Endodermal cell (in vitro differentiated cells): ENCODE measurements around the gene CFAP221. TPM values are rescaled to one million over a fixed set of nuclear protein-coding genes. Genes with fewer than 3 reads are reported as not detected.

Experiments
- DNase-seq: peaks from one replicate; pipeline ENCODE4 v3.0.0-alpha.2; 2017
- H3K27ac ChIP-seq: 2 replicates; pipeline ENCODE4 v1.5.1; 2013; ENCODE audit warnings: mild to moderate bottlenecking, low read depth, low read length, moderate library complexity
- H3K27me3 ChIP-seq: 2 replicates; pipeline ENCODE4 v1.6.1; 2013; ENCODE audit warnings: mild to moderate bottlenecking, low read length, moderate library complexity; ENCODE audit not compliant: insufficient read depth, control insufficient read depth, poor library complexity, severe bottlenecking
- H3K36me3 ChIP-seq: 2 replicates; pipeline ENCODE4 v1.7.0; 2013; ENCODE audit warnings: mild to moderate bottlenecking, low read length, moderate library complexity; ENCODE audit not compliant: control insufficient read depth, insufficient read depth
- H3K4me1 ChIP-seq: one replicate; pipeline ENCODE4 v1.7.0; 2013; ENCODE audit warnings: low read length; ENCODE audit not compliant: control insufficient read depth, insufficient read depth
- H3K4me3 ChIP-seq: 2 replicates; pipeline ENCODE4 v1.5.1; 2013; ENCODE audit warnings: mild to moderate bottlenecking, low read length, moderate library complexity
- H3K9ac ChIP-seq: 2 replicates; pipeline ENCODE4 v1.6.1; 2013; ENCODE audit warnings: mild to moderate bottlenecking, low read length, moderate library complexity; ENCODE audit not compliant: poor library complexity, severe bottlenecking; ENCODE audit errors: extremely low read depth
- H3K9me3 ChIP-seq: 2 replicates; pipeline ENCODE4 v1.6.1; 2013; ENCODE audit warnings: mild to moderate bottlenecking, low read length, moderate library complexity; ENCODE audit not compliant: control insufficient read depth
- H3K27ac Mint-ChIP-seq: 2 replicates; pipeline ENCODE4 v1.8.0; 2020; ENCODE audit warnings: mixed read lengths
- H3K27me3 Mint-ChIP-seq: 2 replicates; pipeline ENCODE4 v1.8.0; 2021; ENCODE audit warnings: mild to moderate bottlenecking, mixed read lengths; ENCODE audit not compliant: insufficient read depth
- H3K36me3 Mint-ChIP-seq: 2 replicates; pipeline ENCODE4 v1.8.0; 2020; ENCODE audit warnings: low read depth, mixed read lengths
- H3K4me1 Mint-ChIP-seq: 2 replicates; pipeline ENCODE4 v1.8.0; 2020; ENCODE audit warnings: mixed read lengths
- H3K4me3 Mint-ChIP-seq: 2 replicates; pipeline ENCODE4 v1.8.0; 2020; ENCODE audit warnings: mild to moderate bottlenecking, moderate library complexity, mixed read lengths
- H3K9me3 Mint-ChIP-seq: 2 replicates; pipeline ENCODE4 v1.8.0; 2020; ENCODE audit warnings: mild to moderate bottlenecking, mixed read lengths
- WGBS, 2 experiments: methylation state at CpG; one replicate each; pipeline versions ENCODE4 v1.1.5 to v1.1.7; 2013; ENCODE audit warnings: missing lambda C conversion rate in 2 of 2, mixed read lengths in 1 of 2; ENCODE audit not compliant: insufficient coverage in 1 of 2, insufficient read length in 1 of 2; 5-methylcytosine and 5-hydroxymethylcytosine counted together
- total RNA-seq, 2 donors: library from RNA; stranded (reverse); fragmentation: NEBNext Ultra II Directional in 1 of 2; extraction: Animal tissue kit (Norgen Biotek cat#: 25700) in 1 of 2; gene quantifications; 2 replicates in 1 of 2; 3 replicates in 1 of 2; pipeline ENCODE4 v1.2.1, GENCODE V29; 2021
- TF ChIP-seq, protein P1 (sequence below): fragments of 200-600 bp; sonication (generic); conservative IDR thresholded peaks from 2 replicates; pipeline ENCODE4 v1.5.0; 2021; ENCODE audit warnings: antibody characterized with exemption, mild to moderate bottlenecking

The CFAP221 gene
- total RNA-seq, 2 donors from 2014 or later = 10.0 to 18.0 TPM

DNA sequence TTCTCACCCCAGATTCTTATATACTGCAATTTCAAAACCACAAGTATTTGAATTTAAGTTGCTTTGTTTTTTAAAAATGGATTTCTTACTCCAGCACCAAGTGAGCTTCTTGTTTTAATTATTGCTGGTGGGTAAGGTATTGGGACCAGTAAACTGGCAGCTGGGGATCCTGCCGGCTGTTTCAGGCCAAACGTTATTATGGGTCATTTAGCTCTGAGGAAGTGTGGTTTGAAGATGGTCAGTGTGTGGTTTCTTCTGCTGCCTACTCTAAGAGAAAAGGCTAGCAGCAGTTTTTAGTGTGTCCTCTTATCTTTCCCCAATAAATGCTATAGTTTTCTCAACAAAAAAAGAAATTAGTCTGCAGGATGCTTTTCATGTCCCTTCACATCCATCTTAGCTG, 30.6 kb downstream of the CFAP221 start:
- Mint-ChIP-seq H3K36me3 (peaks cover under 1% of the 10 kb centered on the region), H3K27ac (no peak overlapping the region)
- TF ChIP-seq, protein P1, sequence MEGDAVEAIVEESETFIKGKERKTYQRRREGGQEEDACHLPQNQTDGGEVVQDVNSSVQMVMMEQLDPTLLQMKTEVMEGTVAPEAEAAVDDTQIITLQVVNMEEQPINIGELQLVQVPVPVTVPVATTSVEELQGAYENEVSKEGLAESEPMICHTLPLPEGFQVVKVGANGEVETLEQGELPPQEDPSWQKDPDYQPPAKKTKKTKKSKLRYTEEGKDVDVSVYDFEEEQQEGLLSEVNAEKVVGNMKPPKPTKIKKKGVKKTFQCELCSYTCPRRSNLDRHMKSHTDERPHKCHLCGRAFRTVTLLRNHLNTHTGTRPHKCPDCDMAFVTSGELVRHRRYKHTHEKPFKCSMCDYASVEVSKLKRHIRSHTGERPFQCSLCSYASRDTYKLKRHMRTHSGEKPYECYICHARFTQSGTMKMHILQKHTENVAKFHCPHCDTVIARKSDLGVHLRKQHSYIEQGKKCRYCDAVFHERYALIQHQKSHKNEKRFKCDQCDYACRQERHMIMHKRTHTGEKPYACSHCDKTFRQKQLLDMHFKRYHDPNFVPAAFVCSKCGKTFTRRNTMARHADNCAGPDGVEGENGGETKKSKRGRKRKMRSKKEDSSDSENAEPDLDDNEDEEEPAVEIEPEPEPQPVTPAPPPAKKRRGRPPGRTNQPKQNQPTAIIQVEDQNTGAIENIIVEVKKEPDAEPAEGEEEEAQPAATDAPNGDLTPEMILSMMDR = no peak

DNA sequence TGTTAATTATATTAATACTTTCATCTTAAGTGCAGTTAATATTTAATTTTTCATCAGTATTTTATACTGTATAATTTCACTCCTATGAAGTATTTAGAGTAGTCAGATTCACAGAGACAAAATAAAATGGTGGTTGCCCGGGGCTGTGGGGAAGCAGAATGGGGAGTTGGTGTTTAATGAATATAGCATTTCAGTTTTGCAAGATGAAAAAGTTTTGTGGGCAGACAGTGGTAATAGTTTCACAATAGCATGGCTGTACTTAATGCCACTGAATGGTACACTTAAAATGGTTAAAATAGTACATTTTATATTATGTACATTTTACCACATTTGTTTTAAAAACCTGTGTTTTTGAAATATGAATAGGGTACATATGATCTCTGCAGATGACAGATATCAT, 31.2 kb downstream of the CFAP221 start:
- Histone ChIP-seq H3K27ac (no peak overlapping the region), H3K9me3 (no peaks in the 10 kb centered on the region), H3K36me3 (no peaks in the 10 kb centered on the region), H3K4me1 (no peaks in the 10 kb centered on the region), H3K9ac (no peak overlapping the region), H3K27me3 (no peaks in the 10 kb centered on the region), H3K4me3 (no peak overlapping the region)
- TF ChIP-seq, protein P1 = no peak
- peaks cover 2% of the 10 kb centered on the region for H3K27me3 Mint-ChIP-seq
- 95% methylated on average over 1 of the region's 1 CpG; no CpG with 5 or more reads in 1 of the 2 experiments for WGBS, 2 experiments
- H3K36me3 Mint-ChIP-seq = no peaks in the 10 kb centered on the region
- H3K27ac Mint-ChIP-seq = no peak overlapping the region
- no peaks in the 10 kb centered on the region for H3K9me3 Mint-ChIP-seq
- H3K4me1 Mint-ChIP-seq = peaks cover 5% of the 10 kb centered on the region
- no peak overlapping the region for H3K4me3 Mint-ChIP-seq
- no peak for DNase-seq

More for the DNA sequence above, 30.6 kb downstream of the CFAP221 start:
- no peaks in the 10 kb centered on the region for H3K27me3 ChIP-seq
- H3K36me3 ChIP-seq = no peaks in the 10 kb centered on the region
- Mint-ChIP-seq H3K27me3 (peaks cover 2% of the 10 kb centered on the region), H3K4me3 (no peak overlapping the region), H3K9me3 (peaks cover 6% of the 10 kb centered on the region), H3K4me1 (peaks cover 5% of the 10 kb centered on the region)
- no peak overlapping the region for H3K4me3 ChIP-seq
- no peak overlapping the region for H3K27ac ChIP-seq
- H3K9me3 ChIP-seq = peaks cover under 1% of the 10 kb centered on the region
- no peaks in the 10 kb centered on the region for H3K4me1 ChIP-seq
- DNase-seq = no peak
- WGBS, 2 experiments = 94% methylated on average over 2 of the region's 2 CpGs; no CpG with 5 or more reads in 1 of the 2 experiments
- no peak overlapping the region for H3K9ac ChIP-seq

DNA sequence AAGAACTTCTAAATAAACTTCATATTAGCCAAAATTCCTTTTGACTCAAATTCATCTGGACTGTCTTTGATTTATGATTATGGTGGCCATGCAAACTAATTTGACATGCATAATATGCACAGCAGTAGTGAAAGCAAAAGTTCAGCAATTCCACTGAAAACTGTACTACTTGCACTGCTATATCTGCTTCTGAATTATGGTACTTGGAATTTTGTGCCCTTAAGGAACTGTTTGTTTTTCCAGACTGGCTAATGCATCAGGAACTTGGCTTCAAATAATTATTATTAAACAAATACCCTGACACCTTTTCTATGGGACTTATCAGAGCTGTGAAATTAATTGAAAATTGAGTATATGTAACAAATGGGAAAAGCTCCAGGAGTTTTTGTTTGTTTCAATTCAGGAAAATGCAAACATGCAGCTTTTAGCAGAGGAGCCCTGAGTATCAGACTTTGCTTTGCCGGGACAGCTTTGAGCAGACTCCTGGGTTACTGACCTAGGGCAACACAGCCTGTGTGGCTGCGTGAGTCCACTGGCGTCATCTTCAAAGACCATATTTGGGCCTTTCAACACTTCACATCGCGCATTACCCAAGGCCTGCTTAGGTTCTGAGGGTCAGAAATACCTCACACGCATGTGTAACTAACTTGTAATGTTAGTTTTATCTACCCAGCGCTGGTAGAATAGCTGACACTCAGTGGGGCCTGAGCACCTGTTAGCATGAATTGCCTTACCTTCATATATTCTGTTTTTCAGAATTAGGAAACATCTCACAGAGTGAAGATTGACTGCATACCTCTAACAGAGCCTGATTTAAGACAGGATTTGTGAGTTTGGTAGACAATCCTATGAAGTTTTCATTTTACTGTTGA, 35.4 kb downstream of the CFAP221 start:
- DNase-seq = no peak
- peaks cover 2% of the 10 kb centered on the region for H3K27me3 Mint-ChIP-seq
- no peaks in the 10 kb centered on the region for H3K4me1 ChIP-seq
- TF ChIP-seq, protein P1 = no peak
- no peaks in the 10 kb centered on the region for H3K27me3 ChIP-seq
- 94 to 98% methylated on average over 7 of the region's 7 CpGs for WGBS, 2 experiments
- peaks cover 5% of the 10 kb centered on the region for H3K36me3 Mint-ChIP-seq
- H3K4me3 ChIP-seq = no peak overlapping the region
- H3K9me3 Mint-ChIP-seq = peaks cover 4% of the 10 kb centered on the region
- H3K27ac Mint-ChIP-seq = no peak overlapping the region
- peaks cover 10% of the 10 kb centered on the region for H3K9me3 ChIP-seq
- H3K9ac ChIP-seq = no peak overlapping the region
- no peak overlapping the region for H3K4me3 Mint-ChIP-seq
- H3K27ac ChIP-seq = no peak overlapping the region
- no peaks in the 10 kb centered on the region for H3K36me3 ChIP-seq
- H3K4me1 Mint-ChIP-seq = peaks cover 5% of the 10 kb centered on the region
